GM12801 (cell line): ENCODE data around the gene TPP2.

Experiments
- CTCF ChIP-seq: IDR thresholded peaks from one replicate; pipeline ENCODE4 v1.5.1; 2011; ENCODE audit warnings: control low read depth; ENCODE audit not compliant: insufficient read length; ENCODE audit errors: extremely low read depth

The TPP2 gene

DNA sequence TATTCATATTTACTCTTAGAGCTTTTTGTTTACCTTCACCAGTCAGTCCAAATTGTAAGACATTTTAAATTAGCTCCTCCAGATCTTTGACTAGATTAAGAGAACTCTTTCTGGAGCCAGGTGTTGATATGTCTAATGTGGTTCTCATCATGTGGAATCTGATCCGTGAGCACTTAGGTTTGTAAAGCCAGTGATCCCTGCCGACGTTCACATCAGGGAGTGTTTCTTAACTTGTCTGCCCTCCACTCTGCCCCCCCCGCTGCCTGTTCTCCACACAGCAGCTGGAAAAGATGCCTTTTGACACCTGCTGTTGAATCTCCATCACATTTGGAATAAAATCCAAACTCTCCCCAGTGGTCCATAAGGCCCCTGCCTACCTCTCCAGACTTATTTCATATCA is 80.3 kb downstream of the TPP2 start:
- no peak for TF ChIP-seq CTCF

DNA sequence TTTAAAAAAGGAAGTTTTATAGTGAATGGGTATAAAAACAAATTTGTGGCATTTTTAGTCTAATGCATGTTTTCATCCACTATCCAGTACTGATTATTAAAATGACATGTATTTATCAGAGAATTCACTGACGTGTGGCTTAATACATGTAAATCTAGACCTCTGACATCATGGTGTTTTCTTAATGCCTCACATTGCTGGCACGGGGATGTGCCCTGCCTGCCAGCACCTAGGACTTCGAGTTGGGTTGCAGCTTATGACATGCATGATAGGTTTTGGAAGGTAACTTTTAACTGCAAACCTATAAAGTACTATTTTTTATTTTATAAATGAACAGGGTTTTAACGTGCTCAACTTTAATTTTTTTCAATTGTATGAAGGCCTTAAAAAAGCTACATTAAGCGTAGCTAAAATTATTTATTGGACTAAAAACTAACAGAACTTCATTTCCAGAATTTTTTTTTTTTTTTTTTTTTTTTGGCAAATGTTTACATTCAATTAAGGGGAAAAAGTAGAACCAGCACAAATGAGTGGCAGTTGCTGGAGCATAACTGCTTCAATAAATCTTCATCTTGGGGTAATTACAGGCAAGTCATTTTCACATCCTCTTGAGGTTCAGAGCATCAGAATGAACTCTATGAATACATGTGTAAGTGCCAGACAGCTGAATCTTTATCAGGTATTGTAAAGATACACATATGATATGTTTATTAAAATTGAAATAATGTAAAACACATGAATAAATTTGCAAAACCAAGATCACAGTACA is 81.7 kb downstream of the TPP2 start:
- no peak for TF ChIP-seq CTCF

- no peak for TF ChIP-seq CTCF
Measured at GRCh38 chr13:102679449-102680132, 82.8 kb downstream of the TPP2 start.

DNA sequence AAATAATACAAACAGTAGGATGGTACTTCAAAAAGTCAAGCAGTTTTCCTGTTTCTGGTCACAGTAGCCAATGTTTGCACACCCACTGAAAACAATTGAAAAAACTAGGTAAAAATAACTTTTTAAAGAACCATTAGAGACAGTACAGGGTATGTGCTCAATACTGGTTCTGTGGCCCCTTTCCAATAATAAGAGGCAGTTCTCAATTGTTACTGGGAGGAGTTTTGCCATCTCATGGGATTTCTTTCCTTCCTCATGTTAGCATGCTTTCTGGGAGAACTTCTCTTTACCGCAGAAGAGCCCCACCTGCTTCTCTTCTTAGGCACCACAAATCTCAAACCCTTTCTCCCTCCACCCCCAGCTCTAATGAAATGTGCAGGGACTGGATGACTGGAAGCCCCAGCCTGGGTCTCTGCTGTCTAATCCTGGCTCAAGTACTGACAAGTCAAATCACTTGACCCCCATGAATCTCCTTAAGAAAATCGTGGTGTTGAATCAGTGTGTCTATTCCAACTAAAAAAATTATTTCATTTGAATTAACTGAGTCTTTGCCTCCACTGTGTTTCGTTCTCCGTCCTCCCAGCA is 83.4 kb downstream of the TPP2 start:
- no peak for TF ChIP-seq CTCF

- TF ChIP-seq CTCF, result no peak
Measured at GRCh38 chr13:102680842-102681740, 84.3 kb downstream of the TPP2 start.

GRCh38 chr13:102682211-102682610 is 85.4 kb downstream of the TPP2 start:
- no peak for TF ChIP-seq CTCF

DNA sequence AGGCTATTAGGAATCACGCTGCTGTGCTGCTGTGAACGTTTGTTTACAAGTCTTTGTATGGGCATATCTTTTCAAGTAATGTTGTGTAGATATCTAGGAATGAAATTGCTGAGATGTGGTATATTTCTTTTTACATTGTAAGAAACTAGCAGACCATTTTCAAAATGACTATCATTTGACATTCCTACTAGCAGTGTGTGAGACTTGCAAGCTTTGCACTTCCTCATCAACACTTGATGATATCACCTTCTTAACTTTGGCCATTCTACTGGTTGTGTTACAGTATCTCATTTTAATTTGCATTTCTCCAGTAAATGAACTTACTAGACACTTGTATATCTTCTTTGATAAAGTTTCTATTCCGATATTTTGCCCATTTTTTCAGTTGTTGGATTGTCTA is 85.9 kb downstream of the TPP2 start:
- TF ChIP-seq CTCF, result no peak
